ENCODE results near the gene COG1. TPM values are rescaled to one million over a fixed set of nuclear protein-coding genes. Genes with fewer than 3 reads are reported as not detected.

Gene COG1
- total and polyA plus RNA-seq, 2 donors (not counting 1 experiment from before 2014, with no cell fraction given) = 20.0 to 21.0 TPM

- no peaks in the 10 kb centered on the region for H3K9me3 ChIP-seq (ENCODE audit: control insufficient read depth, insufficient read depth, low read depth, low read length)
- peaks cover 2% of the 10 kb centered on the region for H3K36me3 ChIP-seq (ENCODE audit: control insufficient read depth, insufficient read depth, low read length)
- H3K4me1 ChIP-seq (ENCODE audit: control insufficient read depth, extremely low read depth, insufficient read depth, low read length) = peaks cover 16% of the 10 kb centered on the region
- peak overlapping the region; percentile 81 for H2AFZ ChIP-seq (ENCODE audit: low read length)
- H3K9ac ChIP-seq (ENCODE audit: insufficient read depth, low read length) = peak overlapping the region; percentile 72
- peaks cover 51% of the 10 kb centered on the region for H3K79me2 ChIP-seq (ENCODE audit: control insufficient read depth, insufficient read depth, low read length)
- peak; percentile 90 to 93 for DNase-seq (ENCODE audit: low read depth in 2 of 2)
- no peaks in the 10 kb centered on the region for H4K20me1 ChIP-seq (ENCODE audit: control insufficient read depth, extremely low read depth, insufficient read depth, low read length)
- H3K4me2 ChIP-seq (ENCODE audit: extremely low read depth, insufficient read depth, low read length) = peak overlapping the region; percentile 75
- TF ChIP-seq, protein P1, sequence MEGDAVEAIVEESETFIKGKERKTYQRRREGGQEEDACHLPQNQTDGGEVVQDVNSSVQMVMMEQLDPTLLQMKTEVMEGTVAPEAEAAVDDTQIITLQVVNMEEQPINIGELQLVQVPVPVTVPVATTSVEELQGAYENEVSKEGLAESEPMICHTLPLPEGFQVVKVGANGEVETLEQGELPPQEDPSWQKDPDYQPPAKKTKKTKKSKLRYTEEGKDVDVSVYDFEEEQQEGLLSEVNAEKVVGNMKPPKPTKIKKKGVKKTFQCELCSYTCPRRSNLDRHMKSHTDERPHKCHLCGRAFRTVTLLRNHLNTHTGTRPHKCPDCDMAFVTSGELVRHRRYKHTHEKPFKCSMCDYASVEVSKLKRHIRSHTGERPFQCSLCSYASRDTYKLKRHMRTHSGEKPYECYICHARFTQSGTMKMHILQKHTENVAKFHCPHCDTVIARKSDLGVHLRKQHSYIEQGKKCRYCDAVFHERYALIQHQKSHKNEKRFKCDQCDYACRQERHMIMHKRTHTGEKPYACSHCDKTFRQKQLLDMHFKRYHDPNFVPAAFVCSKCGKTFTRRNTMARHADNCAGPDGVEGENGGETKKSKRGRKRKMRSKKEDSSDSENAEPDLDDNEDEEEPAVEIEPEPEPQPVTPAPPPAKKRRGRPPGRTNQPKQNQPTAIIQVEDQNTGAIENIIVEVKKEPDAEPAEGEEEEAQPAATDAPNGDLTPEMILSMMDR (conservative IDR thresholded peaks at IDR 0.05 in 1 of 2, IDR thresholded peaks at IDR 0.05 in 1 of 2; ENCODE audit: low read depth in 1 of 2, low read length in 2 of 2) = peak; percentile 7 to 14
- no peak for TF ChIP-seq EZH2 (IDR thresholded peaks at IDR 0.05; ENCODE audit: low read length, missing control alignments)
- H3K27me3 ChIP-seq (ENCODE audit: control insufficient read depth, insufficient read depth, low read length) = no peaks in the 10 kb centered on the region
- H3K4me3 ChIP-seq (replicated peaks in 1 of 4; ENCODE audit: control extremely low read depth in 1 of 4, insufficient read depth in 1 of 4, low read depth in 3 of 4, low read length in 4 of 4) = peak overlapping the region; percentile 88 to 98 (median 94)
- H3K27ac ChIP-seq (ENCODE audit: insufficient read depth, low read length) = peak overlapping the region; percentile 79
These were observed 39.2 kb downstream of the COG1 start for GRCh38 chr17:73231841-73232586.

GRCh38 chr17:73232587-73233373 lies 39.9 kb downstream of the COG1 start:
- H2AFZ ChIP-seq (ENCODE audit: low read length) = peak overlapping the region; percentile 81
- H3K27ac ChIP-seq (ENCODE audit: insufficient read depth, low read length) = peak overlapping the region; percentile 79
- H3K9me3 ChIP-seq (ENCODE audit: control insufficient read depth, insufficient read depth, low read depth, low read length) = no peaks in the 10 kb centered on the region
- peak overlapping the region; percentile 72 for H3K9ac ChIP-seq (ENCODE audit: insufficient read depth, low read length)
- H3K4me3 ChIP-seq (replicated peaks in 1 of 4; ENCODE audit: control extremely low read depth in 1 of 4, insufficient read depth in 1 of 4, low read depth in 3 of 4, low read length in 4 of 4) = peak overlapping the region; percentile 88 to 98 (median 94)
- H3K79me2 ChIP-seq (ENCODE audit: control insufficient read depth, insufficient read depth, low read length) = peaks cover 44% of the 10 kb centered on the region
- H3K4me1 ChIP-seq (ENCODE audit: control insufficient read depth, extremely low read depth, insufficient read depth, low read length) = peaks cover 13% of the 10 kb centered on the region
- H3K4me2 ChIP-seq (ENCODE audit: extremely low read depth, insufficient read depth, low read length) = peak overlapping the region; percentile 98
- TF ChIP-seq, protein P1 (conservative IDR thresholded peaks at IDR 0.05 in 1 of 2, IDR thresholded peaks at IDR 0.05 in 1 of 2; ENCODE audit: low read depth in 1 of 2, low read length in 2 of 2) = no peak
- no peak for TF ChIP-seq EZH2 (IDR thresholded peaks at IDR 0.05; ENCODE audit: low read length, missing control alignments)
- no peaks in the 10 kb centered on the region for H3K27me3 ChIP-seq (ENCODE audit: control insufficient read depth, insufficient read depth, low read length)
- peak; percentile 21 to 45 for DNase-seq (ENCODE audit: low read depth in 2 of 2)
- no peaks in the 10 kb centered on the region for H4K20me1 ChIP-seq (ENCODE audit: control insufficient read depth, extremely low read depth, insufficient read depth, low read length)
- peaks cover 2% of the 10 kb centered on the region for H3K36me3 ChIP-seq (ENCODE audit: control insufficient read depth, insufficient read depth, low read length)

DNA sequence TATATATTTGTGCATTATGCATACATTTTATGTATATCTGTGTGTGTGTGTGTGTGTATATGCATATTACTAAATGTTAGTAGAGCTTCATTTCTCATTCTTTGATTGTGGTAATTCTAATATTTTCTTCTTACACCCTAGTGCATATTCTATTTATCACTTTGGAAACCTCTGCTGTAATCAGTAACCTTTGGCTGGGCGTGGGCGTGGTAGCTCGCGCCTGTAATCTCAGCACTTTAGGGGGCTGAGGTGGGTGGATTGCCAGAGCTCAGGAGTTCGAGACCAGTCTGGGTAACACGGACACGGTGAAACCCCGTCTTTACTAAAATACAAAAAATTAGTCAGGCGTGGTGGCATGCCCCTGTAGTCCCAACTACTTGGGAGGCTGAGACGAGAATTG lies 41.9 kb downstream of the COG1 start:
- no peak overlapping the region for H3K4me3 ChIP-seq (replicated peaks in 1 of 4; ENCODE audit: control extremely low read depth in 1 of 4, insufficient read depth in 1 of 4, low read depth in 3 of 4, low read length in 4 of 4)
- H2AFZ ChIP-seq (ENCODE audit: low read length) = no peak overlapping the region
- H3K9ac ChIP-seq (ENCODE audit: insufficient read depth, low read length) = no peak overlapping the region
- H4K20me1 ChIP-seq (ENCODE audit: control insufficient read depth, extremely low read depth, insufficient read depth, low read length) = no peaks in the 10 kb centered on the region
- H3K27me3 ChIP-seq (ENCODE audit: control insufficient read depth, insufficient read depth, low read length) = no peaks in the 10 kb centered on the region
- no peaks in the 10 kb centered on the region for H3K9me3 ChIP-seq (ENCODE audit: control insufficient read depth, insufficient read depth, low read depth, low read length)
- peaks cover 2% of the 10 kb centered on the region for H3K36me3 ChIP-seq (ENCODE audit: control insufficient read depth, insufficient read depth, low read length)
- H3K27ac ChIP-seq (ENCODE audit: insufficient read depth, low read length) = no peak overlapping the region
- no peak for DNase-seq (ENCODE audit: low read depth in 2 of 2)
- peaks cover 7% of the 10 kb centered on the region for H3K4me1 ChIP-seq (ENCODE audit: control insufficient read depth, extremely low read depth, insufficient read depth, low read length)
- H3K79me2 ChIP-seq (ENCODE audit: control insufficient read depth, insufficient read depth, low read length) = peaks cover 38% of the 10 kb centered on the region
- TF ChIP-seq, protein P1 (conservative IDR thresholded peaks at IDR 0.05 in 1 of 2, IDR thresholded peaks at IDR 0.05 in 1 of 2; ENCODE audit: low read depth in 1 of 2, low read length in 2 of 2) = no peak
- no peak for TF ChIP-seq EZH2 (IDR thresholded peaks at IDR 0.05; ENCODE audit: low read length, missing control alignments)
- H3K4me2 ChIP-seq (ENCODE audit: extremely low read depth, insufficient read depth, low read length) = no peak overlapping the region

Measured in fibroblast of lung (primary cell).